ENCODE results near the gene CLMP.
"Not testable (repeated sequence)": the region's sequence is repeated elsewhere in the genome, so short reads cannot be mapped to it uniquely, and the experiment has no call there.

Gene CLMP

GRCh38 chr11:123164732-123165450 is 30.2 kb downstream of the CLMP start:
- no peak for DNase-seq

GRCh38 chr11:123163621-123164020 is 31.4 kb downstream of the CLMP start:
- DNase-seq = no peak

DNA sequence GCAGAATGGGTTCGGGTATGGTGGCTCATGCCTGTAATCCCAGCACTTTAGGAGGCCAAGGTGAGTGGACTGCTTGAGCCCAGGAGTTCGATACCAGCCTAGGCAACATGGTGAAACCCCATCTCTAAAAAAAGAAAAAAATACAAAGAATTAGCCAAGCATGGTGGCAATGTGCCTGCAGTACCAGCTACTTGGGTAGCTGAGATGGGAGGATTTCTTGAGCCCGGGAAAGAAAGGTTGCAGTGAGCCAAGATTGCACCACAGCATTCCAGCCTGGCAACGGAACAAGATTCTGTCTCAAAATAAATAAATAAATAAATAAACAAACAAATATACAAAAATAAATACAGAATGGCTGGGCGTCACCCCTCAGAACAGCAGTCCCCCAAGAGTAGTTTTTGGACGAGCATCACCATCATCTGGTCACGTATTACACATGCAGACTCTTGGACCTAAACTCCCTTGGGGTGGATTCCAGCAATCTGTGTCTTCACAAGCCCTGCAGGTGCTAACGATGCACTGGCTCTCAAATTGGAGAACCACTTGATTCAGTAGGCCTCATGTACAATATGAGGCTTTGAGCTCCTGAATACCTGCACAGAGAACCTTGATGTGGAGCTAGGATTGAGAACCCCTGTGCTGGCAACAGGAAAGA is 33.5 kb downstream of the CLMP start:
- no peak for DNase-seq

GRCh38 chr11:123159183-123159857 is 35.7 kb downstream of the CLMP start:
- no peak for DNase-seq

DNA sequence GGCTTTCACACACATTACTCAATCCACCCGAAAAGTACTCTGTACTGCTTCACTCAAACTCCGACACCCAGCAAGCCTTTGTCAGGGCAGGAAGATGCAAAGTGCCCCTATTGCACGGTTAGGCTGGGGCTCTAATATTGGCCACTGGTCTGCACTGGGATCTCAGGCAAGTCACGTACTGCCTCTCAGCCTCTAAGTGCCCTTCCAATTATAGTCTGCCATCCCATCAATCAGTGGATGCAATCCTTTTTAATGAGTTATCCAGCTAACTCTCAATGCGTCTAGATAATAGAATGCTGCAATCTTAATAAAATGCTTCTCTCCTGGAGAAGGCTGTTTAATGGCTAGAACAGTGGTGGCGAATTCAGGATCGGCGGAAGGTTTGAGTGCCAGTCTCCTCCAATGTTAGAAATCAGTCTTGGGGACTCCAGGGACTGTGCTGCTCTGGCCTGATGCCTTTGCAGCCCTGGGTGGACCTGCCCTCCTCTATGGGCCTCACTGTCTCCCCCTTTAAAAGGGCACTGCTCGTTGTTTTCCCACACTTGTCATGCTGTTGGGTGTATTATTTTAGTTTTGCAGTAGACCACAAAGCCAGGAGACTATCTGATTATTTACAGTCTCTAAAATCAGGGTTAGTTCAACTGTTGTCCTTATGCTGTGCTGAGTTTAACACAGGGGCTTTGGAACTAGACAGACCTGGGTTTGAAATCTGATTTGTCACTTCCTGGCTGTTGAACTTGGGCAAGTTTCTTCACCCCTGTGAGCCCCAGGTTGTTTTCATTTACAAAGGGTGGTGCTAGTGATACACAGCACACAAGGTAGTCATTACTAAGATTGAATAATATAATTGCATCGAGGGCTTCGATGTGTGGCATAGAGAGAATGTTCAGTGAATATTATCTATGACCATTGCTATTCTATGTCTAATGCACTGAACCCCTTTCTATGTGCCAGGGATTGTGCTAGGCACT is 36.7 kb downstream of the CLMP start:
- DNase-seq = no peak

GRCh38 chr11:123152951-123153350 is 42.1 kb downstream of the CLMP start:
- DNase-seq = no peak

- not testable (repeated sequence) for DNase-seq
Observed at GRCh38 chr11:123152346-123152745, 42.7 kb downstream of the CLMP start.

- no peak for DNase-seq
Observed at GRCh38 chr11:123151796-123152195, 43.3 kb downstream of the CLMP start.

GRCh38 chr11:123151366-123151765 is 43.7 kb downstream of the CLMP start:
- no peak for DNase-seq

GRCh38 chr11:123150882-123151281 is 44.2 kb downstream of the CLMP start:
- no peak for DNase-seq

DNA sequence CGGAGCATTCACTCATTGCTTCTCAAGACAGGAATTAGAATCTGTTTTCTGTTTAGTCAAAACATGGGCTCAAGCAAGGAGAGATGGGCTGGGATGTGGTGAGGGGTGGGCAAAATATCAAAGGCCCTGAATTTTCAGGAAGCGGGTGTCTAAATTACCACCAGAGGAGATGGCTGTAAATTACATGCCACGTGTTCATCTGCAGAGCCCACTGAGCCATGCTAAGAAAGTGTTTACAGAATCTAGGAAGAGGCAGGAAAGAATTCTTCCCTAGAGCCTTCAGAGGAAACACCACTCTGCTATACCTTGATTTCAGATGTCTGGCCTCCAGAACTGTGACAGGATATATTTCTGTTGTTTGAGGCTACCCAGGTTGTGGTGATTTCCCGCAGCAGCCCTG is 46.1 kb downstream of the CLMP start:
- no peak for DNase-seq

DNA sequence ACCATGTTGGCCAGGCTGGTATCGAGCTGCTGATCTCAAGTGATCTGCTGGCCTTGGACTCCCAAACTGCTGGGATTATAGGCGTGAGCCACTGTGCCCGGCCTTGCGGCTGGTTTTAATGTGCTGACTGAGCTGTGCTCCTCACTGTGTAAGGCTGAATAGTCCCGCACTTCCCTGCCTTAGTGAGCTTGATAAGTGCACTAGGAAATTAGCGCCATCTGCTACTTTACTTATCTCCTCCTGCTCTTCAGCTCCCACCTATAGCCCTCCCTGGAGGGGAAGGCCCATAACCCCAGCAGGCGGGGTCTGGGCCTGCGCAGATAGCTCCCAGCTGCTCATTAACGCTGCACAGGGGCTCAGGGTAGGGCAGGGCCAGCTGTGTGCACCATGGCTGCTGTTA is 49.4 kb downstream of the CLMP start:
- DNase-seq = no peak

DNA sequence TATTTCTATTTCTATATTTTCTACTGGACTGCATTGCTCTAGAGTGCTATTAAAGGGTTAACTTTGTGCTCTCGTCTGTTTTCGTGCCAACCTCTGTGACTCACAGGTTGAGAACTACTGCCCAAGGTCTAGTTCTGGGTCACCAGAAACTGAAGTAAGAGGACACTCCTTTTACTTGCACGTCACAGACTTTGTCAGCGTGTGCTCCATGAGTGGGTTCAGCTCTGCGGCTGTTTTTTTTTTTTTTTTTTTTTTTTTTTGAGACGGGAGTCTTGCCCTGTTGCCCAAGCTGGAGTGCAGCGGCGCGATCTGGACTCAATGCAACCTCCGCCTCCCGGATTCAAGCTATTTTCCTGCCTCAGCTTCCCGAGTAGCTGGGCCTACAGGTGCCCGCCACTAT is 49.8 kb downstream of the CLMP start:
- DNase-seq = no peak

- DNase-seq = no peak
Observed at GRCh38 chr11:123144707-123145106, 50.3 kb downstream of the CLMP start.

DNA sequence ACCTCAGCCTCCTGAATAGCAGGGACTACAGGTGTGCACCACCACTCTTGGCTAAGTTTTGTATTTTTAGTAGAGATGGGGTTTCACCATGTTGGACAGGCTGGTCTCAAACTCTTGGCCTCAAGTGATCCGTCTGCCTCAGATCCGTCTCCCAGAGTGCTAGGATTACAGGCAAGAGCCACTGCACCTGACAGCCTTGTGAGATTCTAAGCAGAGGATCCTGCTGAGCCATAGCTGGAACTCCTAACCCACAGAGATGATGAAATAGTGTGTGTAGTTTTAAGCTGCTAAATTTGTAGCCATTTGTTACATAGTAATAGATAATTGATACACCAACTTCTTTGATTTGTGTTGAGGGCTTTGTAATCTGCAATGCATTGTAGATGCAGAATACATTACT is 51.1 kb downstream of the CLMP start:
- DNase-seq = no peak

DNA sequence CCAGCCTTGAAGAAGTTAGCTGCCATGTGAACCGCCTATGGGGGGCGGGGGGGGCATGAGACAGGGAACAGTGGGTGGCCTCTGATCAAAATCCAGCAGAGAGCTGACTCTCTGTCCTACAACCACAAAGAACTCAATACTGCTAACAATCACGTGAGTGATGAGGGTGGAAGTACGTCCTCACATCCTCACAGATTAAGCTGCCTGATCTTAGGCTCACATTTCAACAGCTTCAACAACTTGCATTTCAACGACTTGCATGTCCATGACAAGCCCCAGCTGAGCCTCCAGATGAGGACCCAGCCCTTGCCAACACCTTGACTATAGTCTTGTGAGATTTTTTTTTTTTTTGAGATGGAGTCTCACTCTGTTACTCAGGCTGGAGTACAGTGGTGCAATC is 51.6 kb downstream of the CLMP start:
- DNase-seq = no peak

DNA sequence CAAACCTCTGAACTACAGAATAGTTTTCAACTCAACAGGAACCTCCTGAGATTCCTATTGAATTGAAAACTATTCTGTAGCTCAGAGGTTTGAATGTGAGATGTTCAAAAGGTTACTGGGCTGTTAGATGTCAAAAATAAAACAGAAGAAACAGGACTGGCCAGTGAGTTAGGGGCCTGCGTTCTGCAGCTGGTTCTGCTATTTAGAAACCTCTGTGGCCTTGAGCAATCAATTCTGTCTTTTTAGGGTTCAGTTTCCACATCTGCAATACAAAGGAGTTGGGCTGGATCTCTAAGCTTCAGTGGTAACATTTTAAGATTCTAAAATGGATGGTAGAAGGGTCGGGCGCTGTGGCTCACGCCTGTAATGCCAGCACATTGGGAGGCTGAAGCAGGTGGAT is 55.8 kb downstream of the CLMP start:
- DNase-seq = no peak

- DNase-seq = no peak
Observed at GRCh38 chr11:123137431-123138224, 57.4 kb downstream of the CLMP start.

DNA sequence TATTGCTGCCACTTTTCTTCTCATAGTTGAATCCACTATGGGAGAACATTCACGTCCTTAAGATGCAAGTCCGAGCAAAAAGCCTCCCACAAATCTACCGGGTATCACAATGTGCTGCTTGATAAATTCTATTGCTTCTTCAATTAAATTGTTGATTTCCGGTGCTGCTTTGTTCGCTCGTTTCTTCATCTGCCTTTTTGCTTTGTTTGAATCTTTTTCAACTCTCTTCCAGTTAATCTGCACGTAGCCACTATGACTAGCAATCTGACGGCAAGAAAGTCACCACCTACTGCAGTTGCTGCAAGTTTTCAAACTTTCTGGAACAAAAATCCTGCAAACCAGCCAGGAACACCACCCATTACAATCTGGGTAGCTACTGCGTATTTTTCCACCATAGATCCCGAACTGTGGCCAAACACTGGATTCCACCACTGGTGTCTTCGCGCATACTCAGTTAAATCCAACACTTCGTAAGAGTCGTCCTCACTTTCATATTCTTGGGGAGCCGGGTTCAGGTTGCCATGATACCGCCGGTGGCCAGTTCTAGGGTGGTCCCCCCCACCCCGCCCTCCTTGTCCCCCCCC is 59.1 kb downstream of the CLMP start:
- DNase-seq = no peak

DNA sequence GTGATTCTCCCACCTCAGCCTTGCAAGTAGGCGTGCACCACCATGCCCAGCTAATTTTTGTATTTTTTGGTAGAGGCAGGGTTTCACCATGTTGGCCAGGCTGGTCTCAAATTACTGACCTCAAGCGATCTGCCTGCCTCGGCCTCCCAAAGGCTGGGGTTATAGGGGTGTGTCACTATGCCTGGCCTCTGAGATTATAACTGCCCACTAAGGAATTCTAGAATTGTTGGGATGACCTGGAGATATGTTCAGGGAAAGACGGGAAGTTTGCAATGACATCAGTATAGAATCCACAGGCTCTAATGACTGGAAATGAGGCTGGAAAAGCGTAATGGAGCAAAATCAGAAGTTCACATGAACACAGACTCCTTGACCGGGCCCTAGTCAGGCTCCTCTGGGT is 62.2 kb downstream of the CLMP start:
- no peak for DNase-seq

DNA sequence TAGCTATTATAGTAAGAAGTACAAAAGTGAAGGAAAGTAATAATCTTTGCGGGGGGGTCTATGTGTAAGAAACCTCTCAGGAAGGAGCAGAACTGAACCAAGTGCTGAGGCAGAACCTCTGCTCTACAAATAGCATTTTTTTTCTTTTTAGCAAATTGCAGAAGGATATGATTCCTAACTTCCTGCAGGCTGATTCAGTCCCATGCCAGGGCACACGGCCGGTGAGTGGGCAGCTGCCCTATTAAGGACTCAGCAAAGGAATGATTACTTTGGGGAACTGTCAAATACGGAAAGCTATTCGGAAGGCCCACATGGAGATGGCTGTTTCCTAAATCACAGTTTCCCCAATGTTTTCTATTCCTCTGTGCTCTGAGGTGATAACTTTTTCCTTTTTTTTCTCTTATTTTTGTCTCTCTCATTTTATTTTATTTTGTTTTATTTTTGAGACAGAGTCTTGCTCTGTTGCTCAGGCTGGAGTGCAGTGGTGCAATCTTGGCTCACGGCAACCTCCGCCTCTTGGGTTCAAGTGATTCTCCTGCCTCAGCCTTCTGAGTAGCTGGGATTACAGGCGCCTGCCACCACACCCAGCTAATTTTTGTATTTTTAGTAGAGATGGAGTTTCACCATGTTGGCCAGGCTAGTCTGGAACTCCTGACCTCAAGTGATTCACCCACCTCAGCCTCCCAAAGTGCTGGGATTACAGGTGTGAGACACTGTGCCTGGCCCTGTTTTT is 62.8 kb downstream of the CLMP start:
- DNase-seq = not testable (repeated sequence)
